ENCODE data around the gene TUBB6. TPM values are rescaled to one million over a fixed set of nuclear protein-coding genes. Genes with fewer than 3 reads are reported as not detected.

Gene TUBB6
- total RNA-seq, 5 donors from 2014 or later (not counting 1 experiment from before 2014, with no cell fraction given) = 0.40 to 4.9 (median 0.96) TPM

DNA sequence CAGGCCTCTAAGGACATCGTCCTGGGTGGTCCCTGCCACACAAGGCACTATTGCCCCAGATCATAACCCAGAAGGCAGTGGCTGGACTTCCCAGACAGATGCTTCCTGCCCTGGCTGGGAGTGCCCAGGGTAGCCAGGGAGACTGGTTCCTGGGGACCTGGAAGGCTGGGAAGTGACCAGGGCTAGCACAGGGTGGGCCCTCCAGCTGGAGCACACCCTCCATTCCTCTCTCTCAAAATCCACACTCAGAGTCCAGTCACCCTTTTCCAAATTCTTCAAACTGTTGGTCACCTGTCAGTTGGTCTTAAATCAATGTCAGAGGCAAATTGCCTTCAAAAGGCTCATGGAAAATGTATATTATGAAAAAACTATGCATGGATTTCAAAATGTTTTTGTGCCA is 11.6 kb upstream of the TUBB6 start:
- CTCF ChIA-PET = no interaction called here
- 67% methylated on average over 1 of the region's 1 CpG for WGBS (ENCODE audit: insufficient coverage)
- Histone ChIP-seq H3K4me1 (ENCODE audit: control insufficient read depth in 1 of 2, extremely low read depth in 1 of 2, insufficient read depth in 2 of 2, low read length in 2 of 2) (no peaks in the 10 kb centered on the region), H3K4me3 (ENCODE audit: control insufficient read depth in 1 of 2, extremely low read depth in 1 of 2, low read length in 1 of 2) (no peak overlapping the region), H3K9me3 (no peaks in the 10 kb centered on the region), H3K27me3 (replicated peaks in 1 of 2; ENCODE audit: control insufficient read depth in 2 of 2, extremely low read depth in 1 of 2, insufficient read depth in 2 of 2, low read length in 1 of 2) (peaks cover 0 to 26% of the 10 kb centered on the region in 2 experiments), H3K36me3 (ENCODE audit: control insufficient read depth in 2 of 2, extremely low read depth in 1 of 2, insufficient read depth in 1 of 2, low read length in 1 of 2) (no peaks in the 10 kb centered on the region), H3K27ac (ENCODE audit: low read length) (no peak overlapping the region)
- no peak overlapping the region for H3K27ac Mint-ChIP-seq
- POLR2A ChIA-PET = no interaction called here
- H3K36me3 Mint-ChIP-seq = no peaks in the 10 kb centered on the region
- DNase-seq = no peak
- no peak overlapping the region for H3K4me3 Mint-ChIP-seq
- no peaks in the 10 kb centered on the region for H3K9me3 Mint-ChIP-seq
- H3K4me1 Mint-ChIP-seq = no peaks in the 10 kb centered on the region
- no peak for ATAC-seq (replicated peaks in 1 of 4)
- peaks cover 9 to 21% of the 10 kb centered on the region in 2 donors for H3K27me3 Mint-ChIP-seq

DNA sequence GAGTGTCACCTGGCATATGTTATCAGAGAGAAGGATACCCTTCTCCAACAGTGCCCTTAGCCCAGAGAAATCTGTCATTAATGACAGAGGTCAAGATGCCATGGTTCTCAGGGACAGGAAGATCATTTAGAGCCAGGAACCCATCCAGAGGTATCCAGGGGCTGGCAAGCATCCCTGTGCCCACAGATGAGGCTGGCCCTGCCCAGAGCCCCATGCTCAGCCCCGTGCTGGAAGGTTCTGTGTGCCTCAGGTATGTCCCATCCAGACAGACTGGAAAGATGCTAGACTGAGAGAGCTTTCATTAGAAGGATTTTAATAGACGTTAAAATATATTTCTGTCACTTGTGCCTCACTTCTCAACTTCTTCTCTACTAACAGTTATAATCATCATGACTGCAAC is 8.2 kb upstream of the TUBB6 start:
- Histone ChIP-seq H3K4me3 (ENCODE audit: control insufficient read depth in 1 of 2, extremely low read depth in 1 of 2, low read length in 1 of 2) (no peak overlapping the region), H3K27ac (ENCODE audit: low read length) (no peak overlapping the region), H3K9me3 (no peaks in the 10 kb centered on the region), H3K4me1 (ENCODE audit: control insufficient read depth in 1 of 2, extremely low read depth in 1 of 2, insufficient read depth in 2 of 2, low read length in 2 of 2) (no peaks in the 10 kb centered on the region), H3K27me3 (replicated peaks in 1 of 2; ENCODE audit: control insufficient read depth in 2 of 2, extremely low read depth in 1 of 2, insufficient read depth in 2 of 2, low read length in 1 of 2) (peaks cover 0 to 33% of the 10 kb centered on the region in 2 experiments), H3K36me3 (ENCODE audit: control insufficient read depth in 2 of 2, extremely low read depth in 1 of 2, insufficient read depth in 1 of 2, low read length in 1 of 2) (no peaks in the 10 kb centered on the region)
- CTCF ChIA-PET = no interaction called here
- DNase-seq (no peak), ATAC-seq (replicated peaks in 1 of 4) (no peak)
- POLR2A ChIA-PET = interaction anchor here in 1 of 2 donors (0.6 kb wide), 1 partner anchor 1746 kb away, joined by 3 read pairs; no protein-coding TSS in a partner anchor
- H3K27me3 Mint-ChIP-seq = peaks cover 11 to 14% of the 10 kb centered on the region in 2 donors
- no peak overlapping the region for H3K27ac Mint-ChIP-seq
- no peaks in the 10 kb centered on the region for H3K4me1 Mint-ChIP-seq
- H3K36me3 Mint-ChIP-seq = no peaks in the 10 kb centered on the region
- H3K9me3 Mint-ChIP-seq = no peaks in the 10 kb centered on the region
- no peak overlapping the region for H3K4me3 Mint-ChIP-seq
- WGBS (ENCODE audit: insufficient coverage) = no CpG with 5 or more reads among the region's 2 CpGs

DNA sequence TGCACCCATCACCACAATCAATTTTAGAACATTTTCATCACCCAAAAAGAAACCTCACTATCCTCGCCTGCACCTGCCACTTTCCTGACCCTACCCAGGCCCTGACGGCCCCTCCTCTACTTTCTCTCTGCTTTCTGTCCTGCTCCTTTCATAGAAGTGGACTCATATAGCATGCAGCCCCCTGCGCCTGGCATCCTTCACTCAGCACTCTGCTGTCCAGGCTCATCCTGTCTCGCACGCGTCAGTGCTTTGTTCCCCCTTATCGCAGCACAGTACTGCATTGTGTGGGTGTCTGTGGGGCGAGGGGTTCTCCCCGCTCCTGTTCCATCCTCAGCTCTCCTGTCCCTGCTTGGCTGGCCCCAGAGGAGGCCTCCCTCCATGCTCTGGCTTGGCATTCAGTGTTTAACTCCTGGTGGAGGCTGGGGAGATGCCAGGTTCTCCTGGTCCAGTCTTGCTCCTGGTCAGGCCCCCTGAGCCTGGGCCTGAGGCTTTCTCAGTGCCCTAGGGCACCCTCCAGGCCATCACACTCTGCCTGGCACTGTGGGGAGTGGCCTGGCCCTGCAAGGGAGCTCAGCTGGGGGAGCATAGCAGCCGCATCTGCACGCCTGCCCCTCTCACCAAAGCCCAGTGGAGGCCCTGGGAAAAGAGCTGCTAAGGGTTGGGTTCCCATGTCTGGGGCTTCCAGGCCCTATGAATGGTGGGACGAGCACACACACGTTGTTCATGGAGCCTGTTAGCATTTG is 6.6 kb upstream of the TUBB6 start:
- H3K4me3 ChIP-seq (ENCODE audit: control insufficient read depth in 1 of 2, extremely low read depth in 1 of 2, low read length in 1 of 2) = no peak overlapping the region
- H3K27me3 ChIP-seq (replicated peaks in 1 of 2; ENCODE audit: control insufficient read depth in 2 of 2, extremely low read depth in 1 of 2, insufficient read depth in 2 of 2, low read length in 1 of 2) = peaks cover under 1 to 39% of the 10 kb centered on the region in 2 experiments
- H3K36me3 ChIP-seq (ENCODE audit: control insufficient read depth in 2 of 2, extremely low read depth in 1 of 2, insufficient read depth in 1 of 2, low read length in 1 of 2) = no peaks in the 10 kb centered on the region
- ATAC-seq (replicated peaks in 1 of 4) (no peak), DNase-seq (no peak)
- H3K9me3 ChIP-seq = no peaks in the 10 kb centered on the region
- no peak overlapping the region for H3K27ac ChIP-seq (ENCODE audit: low read length)
- ChIA-PET CTCF (interaction anchor here in 1 of 2 donors (1.3 kb wide), 1 partner anchor 27 kb away, joined by 4 read pairs; no protein-coding TSS in a partner anchor), POLR2A (interaction anchor here in 1 of 2 donors (0.6 kb wide), 1 partner anchor 239 kb away, joined by 3 read pairs; no protein-coding TSS in a partner anchor)
- Mint-ChIP-seq H3K4me3 (no peak overlapping the region), H3K27me3 (peaks cover 20 to 26% of the 10 kb centered on the region in 2 donors), H3K36me3 (no peaks in the 10 kb centered on the region), H3K9me3 (no peaks in the 10 kb centered on the region), H3K27ac (no peak overlapping the region), H3K4me1 (peaks cover 0 to 2% (median under 1%) of the 10 kb centered on the region in 3 donors)
- H3K4me1 ChIP-seq (ENCODE audit: control insufficient read depth in 1 of 2, extremely low read depth in 1 of 2, insufficient read depth in 2 of 2, low read length in 2 of 2) = no peaks in the 10 kb centered on the region
- 67% methylated on average over 6 of the region's 13 CpGs for WGBS (ENCODE audit: insufficient coverage)

DNA sequence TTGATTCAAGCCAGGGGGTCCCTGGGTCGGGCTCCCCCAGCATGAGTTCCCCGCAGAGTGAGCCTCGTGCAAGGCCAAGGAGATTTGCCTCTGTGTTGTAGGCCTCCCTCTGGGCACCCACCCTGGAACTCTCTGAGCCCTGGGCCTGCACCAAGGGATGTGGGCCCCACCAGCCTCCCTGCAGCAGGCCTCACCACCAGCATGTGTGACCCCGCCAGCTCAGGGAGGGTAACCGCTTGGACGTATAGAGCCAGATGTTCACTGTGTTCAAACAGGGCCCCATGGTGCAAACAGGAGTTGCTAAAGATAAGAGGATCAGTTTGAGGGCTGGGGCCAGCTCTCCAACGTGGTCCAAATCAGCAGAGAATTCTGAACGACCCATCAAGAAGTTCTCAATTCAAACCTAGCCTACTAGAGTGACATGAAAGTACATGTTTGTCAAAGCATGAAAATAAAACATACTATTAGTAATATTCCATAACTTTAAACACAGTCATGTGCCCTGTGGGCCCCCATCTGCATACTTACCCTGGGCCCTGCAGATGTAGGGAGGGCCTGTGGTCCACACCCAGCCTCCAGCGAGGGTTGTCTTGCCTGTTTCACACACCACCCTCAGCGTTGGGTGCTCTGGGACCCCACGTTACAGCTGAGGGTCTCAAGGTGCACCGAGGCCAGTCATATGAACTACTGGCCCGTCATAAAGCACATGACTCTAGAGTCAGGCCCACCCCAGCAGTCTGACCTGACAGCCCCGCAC is 5.5 kb upstream of the TUBB6 start:
- Histone ChIP-seq H3K36me3 (ENCODE audit: control insufficient read depth in 2 of 2, extremely low read depth in 1 of 2, insufficient read depth in 1 of 2, low read length in 1 of 2) (no peaks in the 10 kb centered on the region), H3K9me3 (no peaks in the 10 kb centered on the region), H3K27me3 (replicated peaks in 1 of 2; ENCODE audit: control insufficient read depth in 2 of 2, extremely low read depth in 1 of 2, insufficient read depth in 2 of 2, low read length in 1 of 2) (peaks cover 3 to 49% of the 10 kb centered on the region in 2 experiments), H3K27ac (ENCODE audit: low read length) (no peak overlapping the region), H3K4me3 (ENCODE audit: control insufficient read depth in 1 of 2, extremely low read depth in 1 of 2, low read length in 1 of 2) (no peak overlapping the region), H3K4me1 (ENCODE audit: control insufficient read depth in 1 of 2, extremely low read depth in 1 of 2, insufficient read depth in 2 of 2, low read length in 2 of 2) (peaks cover 0 to 6% of the 10 kb centered on the region in 2 experiments)
- Mint-ChIP-seq H3K27me3 (peaks cover 31 to 33% of the 10 kb centered on the region in 2 donors), H3K9me3 (no peaks in the 10 kb centered on the region), H3K36me3 (no peaks in the 10 kb centered on the region), H3K4me3 (no peak overlapping the region), H3K27ac (no peak overlapping the region), H3K4me1 (peaks cover 11 to 13% (median 12%) of the 10 kb centered on the region in 3 donors)
- 82% methylated on average over 8 of the region's 14 CpGs for WGBS (ENCODE audit: insufficient coverage)
- ChIA-PET CTCF (interaction anchor here in 1 of 2 donors (1.3 kb wide), 1 partner anchor 26 kb away, joined by 4 read pairs; no protein-coding TSS in a partner anchor), POLR2A (interaction anchor here in 1 of 2 donors (0.6 kb wide), 1 partner anchor 1310 kb away, joined by 9 read pairs; no protein-coding TSS in a partner anchor)
- DNase-seq = no peak
- no peak for ATAC-seq (replicated peaks in 1 of 4)

DNA sequence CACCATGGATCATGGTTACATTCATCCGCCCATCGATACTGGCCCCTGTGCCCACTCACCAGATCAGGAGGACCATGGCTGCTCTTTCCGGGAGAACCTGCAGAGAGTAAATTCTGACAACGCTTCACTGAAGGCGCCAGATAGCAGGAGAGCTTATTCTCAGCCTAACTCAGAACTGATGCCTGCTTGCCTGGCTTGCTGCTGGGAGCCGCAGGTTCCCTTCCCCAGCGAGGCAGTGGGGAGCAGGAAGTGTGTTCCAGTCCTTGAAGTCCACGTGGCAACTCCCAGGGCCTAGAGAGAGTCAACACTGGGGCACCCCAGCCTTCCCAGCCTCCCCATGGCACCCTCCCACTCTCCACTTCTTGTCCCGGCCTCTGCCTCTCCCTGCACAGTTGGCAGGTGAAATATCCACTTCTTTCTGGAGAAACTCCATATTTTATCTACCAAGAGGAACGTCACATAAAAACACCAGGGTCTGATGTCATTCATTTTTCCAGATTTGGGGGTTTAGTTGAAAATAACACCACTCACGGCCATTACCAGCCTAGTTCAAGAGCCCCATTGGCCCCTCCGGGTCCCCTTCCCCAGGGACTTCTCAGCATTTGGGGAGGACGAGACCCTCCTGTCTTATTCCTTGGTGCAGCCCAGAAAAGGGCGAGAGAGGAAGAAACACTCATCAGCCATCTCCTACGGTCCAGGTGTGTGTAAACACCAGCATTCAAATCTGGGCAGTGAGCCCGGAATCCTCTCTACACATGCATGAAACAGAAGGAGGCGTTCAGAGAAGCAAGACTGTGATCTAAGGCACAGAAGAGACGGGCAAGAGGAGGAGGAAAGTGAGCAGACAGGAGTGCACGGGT is 3.5 kb upstream of the TUBB6 start:
- H3K4me1 ChIP-seq (ENCODE audit: control insufficient read depth in 1 of 2, extremely low read depth in 1 of 2, insufficient read depth in 2 of 2, low read length in 2 of 2) = peaks cover 0 to 11% of the 10 kb centered on the region in 2 experiments
- peaks cover 12 to 15% (median 14%) of the 10 kb centered on the region in 3 donors for H3K4me1 Mint-ChIP-seq
- H3K27ac Mint-ChIP-seq = no peak overlapping the region
- H3K4me3 Mint-ChIP-seq = no peak overlapping the region
- H3K4me3 ChIP-seq (ENCODE audit: control insufficient read depth in 1 of 2, extremely low read depth in 1 of 2, low read length in 1 of 2) = no peak overlapping the region
- H3K36me3 Mint-ChIP-seq = no peaks in the 10 kb centered on the region
- no peaks in the 10 kb centered on the region for H3K9me3 Mint-ChIP-seq
- no peaks in the 10 kb centered on the region for H3K9me3 ChIP-seq
- no peak overlapping the region for H3K27ac ChIP-seq (ENCODE audit: low read length)
- peaks cover 34 to 42% of the 10 kb centered on the region in 2 donors for H3K27me3 Mint-ChIP-seq
- DNase-seq (no peak), ATAC-seq (replicated peaks in 1 of 4) (no peak)
- CTCF ChIA-PET = no interaction called here
- H3K36me3 ChIP-seq (ENCODE audit: control insufficient read depth in 2 of 2, extremely low read depth in 1 of 2, insufficient read depth in 1 of 2, low read length in 1 of 2) = no peaks in the 10 kb centered on the region
- WGBS (ENCODE audit: insufficient coverage) = 76% methylated on average over 14 of the region's 19 CpGs
- peaks cover 6 to 61% of the 10 kb centered on the region in 2 experiments for H3K27me3 ChIP-seq (replicated peaks in 1 of 2; ENCODE audit: control insufficient read depth in 2 of 2, extremely low read depth in 1 of 2, insufficient read depth in 2 of 2, low read length in 1 of 2)
- POLR2A ChIA-PET = no interaction called here

DNA sequence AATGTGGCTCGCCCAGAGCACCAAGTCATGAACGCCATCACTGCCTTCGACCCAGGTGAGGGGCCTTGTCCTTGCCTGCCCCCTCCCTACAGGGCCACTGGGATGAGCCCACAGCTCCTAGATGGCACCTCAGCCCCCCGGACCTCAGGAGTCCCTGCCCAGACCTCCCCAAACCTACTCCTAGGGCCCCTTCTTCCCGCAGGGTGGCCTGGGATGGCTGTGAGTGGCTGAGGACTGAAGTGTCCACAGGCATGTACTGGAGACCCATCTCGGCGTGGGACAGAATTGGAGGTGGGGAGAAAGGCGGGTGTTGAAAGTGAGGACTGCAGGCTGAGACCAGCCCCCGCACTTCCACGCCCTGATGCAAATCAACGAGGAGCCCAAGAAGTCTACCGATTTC is 2.8 kb upstream of the TUBB6 start:
- ChIA-PET POLR2A (no interaction called here), CTCF (no interaction called here)
- H3K4me1 Mint-ChIP-seq = peaks cover 12 to 16% (median 15%) of the 10 kb centered on the region in 3 donors
- DNase-seq (no peak), ATAC-seq (replicated peaks in 1 of 4) (no peak)
- Histone ChIP-seq H3K9me3 (no peaks in the 10 kb centered on the region), H3K4me1 (ENCODE audit: control insufficient read depth in 1 of 2, extremely low read depth in 1 of 2, insufficient read depth in 2 of 2, low read length in 2 of 2) (peaks cover 0 to 11% of the 10 kb centered on the region in 2 experiments), H3K4me3 (ENCODE audit: control insufficient read depth in 1 of 2, extremely low read depth in 1 of 2, low read length in 1 of 2) (no peak overlapping the region), H3K36me3 (ENCODE audit: control insufficient read depth in 2 of 2, extremely low read depth in 1 of 2, insufficient read depth in 1 of 2, low read length in 1 of 2) (no peaks in the 10 kb centered on the region), H3K27me3 (replicated peaks in 1 of 2; ENCODE audit: control insufficient read depth in 2 of 2, extremely low read depth in 1 of 2, insufficient read depth in 2 of 2, low read length in 1 of 2) (peaks cover 6 to 64% of the 10 kb centered on the region in 2 experiments), H3K27ac (ENCODE audit: low read length) (no peak overlapping the region)
- peaks cover 37 to 47% of the 10 kb centered on the region in 2 donors for H3K27me3 Mint-ChIP-seq
- no peak overlapping the region for H3K27ac Mint-ChIP-seq
- 80% methylated on average over 1 of the region's 12 CpGs for WGBS (ENCODE audit: insufficient coverage)
- no peak overlapping the region for H3K4me3 Mint-ChIP-seq
- H3K36me3 Mint-ChIP-seq = no peaks in the 10 kb centered on the region
- H3K9me3 Mint-ChIP-seq = no peaks in the 10 kb centered on the region

Data from T-cell (primary cell).